Activated naive CD8-positive, alpha-beta T cell (primary cell): ENCODE measurements around the gene AFDN.

Experiments
- H3K27ac Mint-ChIP-seq: one replicate; pipeline ENCODE4 v1.8.0; 2021; ENCODE audit warnings: mixed read lengths
- H3K27me3 Mint-ChIP-seq: one replicate; pipeline ENCODE4 v1.8.0; 2021; ENCODE audit warnings: mixed read lengths
- H3K36me3 Mint-ChIP-seq: one replicate; pipeline ENCODE4 v1.8.0; 2021; ENCODE audit warnings: mixed read lengths
- H3K4me1 Mint-ChIP-seq: one replicate; pipeline ENCODE4 v1.8.0; 2021; ENCODE audit warnings: low read depth, mixed read lengths
- H3K4me3 Mint-ChIP-seq: one replicate; pipeline ENCODE4 v1.8.0; 2021; ENCODE audit warnings: mild to moderate bottlenecking, mixed read lengths
- H3K9me3 Mint-ChIP-seq: one replicate; pipeline ENCODE4 v1.8.0; 2021; ENCODE audit warnings: low read depth, mixed read lengths

Gene AFDN

DNA sequence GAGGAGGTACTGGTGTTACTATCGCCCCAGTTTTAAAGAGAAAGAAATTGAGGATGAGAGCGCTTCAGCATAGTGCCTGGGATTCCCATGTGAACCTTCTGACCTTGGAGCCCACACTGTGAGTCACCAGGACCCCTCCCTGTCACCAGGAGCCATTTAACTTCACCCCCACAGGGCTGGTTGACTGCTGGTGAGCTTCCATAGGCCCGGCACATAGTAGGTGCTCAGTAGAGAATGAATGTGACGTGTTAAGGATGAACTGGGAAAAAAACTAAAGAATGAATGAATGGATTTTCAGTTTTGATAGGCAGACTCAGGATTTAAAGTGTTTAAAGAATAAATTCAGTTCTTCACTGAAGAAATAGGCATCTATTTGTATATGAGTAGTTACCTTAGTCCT, 117.4 kb downstream of the AFDN start:
- Mint-ChIP-seq H3K36me3 (no peaks in the 10 kb centered on the region), H3K27ac (no peak overlapping the region), H3K9me3 (no peaks in the 10 kb centered on the region), H3K4me1 (no peaks in the 10 kb centered on the region), H3K4me3 (no peak overlapping the region), H3K27me3 (peaks cover 2% of the 10 kb centered on the region)

DNA sequence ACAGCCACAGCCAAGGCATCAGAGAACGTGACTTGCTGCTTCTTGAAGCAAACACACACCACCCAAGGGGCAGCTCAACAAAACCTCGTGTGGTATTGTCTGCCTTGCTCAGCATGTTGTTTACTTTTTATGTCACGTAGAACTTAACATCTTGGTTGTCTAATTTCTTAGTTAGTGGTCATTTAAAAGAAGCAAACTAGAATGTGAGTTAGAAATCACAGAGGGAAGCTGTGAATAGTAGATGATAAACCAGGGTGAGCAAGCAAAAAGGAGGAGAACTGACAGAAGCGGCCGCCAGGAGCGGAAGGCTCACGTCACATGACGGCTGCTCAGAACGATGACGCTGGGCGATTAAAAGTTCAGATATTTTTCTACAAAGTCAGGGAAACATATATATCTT, 119.3 kb downstream of the AFDN start:
- H3K9me3 Mint-ChIP-seq = no peaks in the 10 kb centered on the region
- H3K4me3 Mint-ChIP-seq = no peak overlapping the region
- H3K27me3 Mint-ChIP-seq = no peaks in the 10 kb centered on the region
- H3K4me1 Mint-ChIP-seq = no peaks in the 10 kb centered on the region
- peaks cover 4% of the 10 kb centered on the region for H3K36me3 Mint-ChIP-seq
- H3K27ac Mint-ChIP-seq = no peak overlapping the region

DNA sequence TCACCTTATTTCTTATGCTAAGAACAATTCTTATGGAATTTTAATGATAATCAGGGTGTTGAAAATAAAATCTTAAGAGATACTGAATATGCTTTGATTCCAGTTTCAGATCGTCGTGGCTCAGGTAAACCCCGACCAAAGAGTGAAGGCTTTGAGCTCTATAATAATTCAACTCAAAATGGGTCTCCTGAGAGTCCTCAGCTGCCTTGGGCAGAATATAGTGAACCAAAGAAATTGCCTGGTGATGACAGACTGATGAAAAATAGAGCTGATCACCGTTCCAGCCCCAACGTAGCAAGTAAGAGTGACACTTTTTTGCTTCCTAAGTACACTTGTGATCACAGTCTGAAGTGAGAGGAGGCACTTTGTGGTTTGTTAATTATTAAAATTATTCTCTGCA, 119.9 kb downstream of the AFDN start:
- H3K9me3 Mint-ChIP-seq = no peaks in the 10 kb centered on the region
- no peak overlapping the region for H3K4me3 Mint-ChIP-seq
- H3K36me3 Mint-ChIP-seq = peaks cover 4% of the 10 kb centered on the region
- H3K4me1 Mint-ChIP-seq = no peaks in the 10 kb centered on the region
- no peaks in the 10 kb centered on the region for H3K27me3 Mint-ChIP-seq
- no peak overlapping the region for H3K27ac Mint-ChIP-seq

DNA sequence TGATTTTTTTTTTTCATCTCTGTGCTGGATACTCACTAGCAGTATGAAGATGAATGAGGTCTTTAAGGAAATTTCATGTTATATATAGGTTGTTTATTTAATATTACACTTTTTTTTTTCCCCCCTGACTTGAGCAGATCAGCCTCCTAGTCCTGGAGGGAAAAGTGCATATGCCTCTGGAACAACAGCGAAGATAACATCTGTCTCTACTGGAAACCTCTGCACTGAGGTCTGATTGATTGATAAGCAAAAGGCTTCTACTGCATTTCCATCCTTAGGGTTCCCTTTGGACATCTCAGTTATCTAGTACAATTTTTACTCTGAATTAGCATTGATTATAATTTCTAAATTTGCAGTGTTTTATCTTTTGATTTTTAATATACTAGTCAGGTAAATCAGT, 121.0 kb downstream of the AFDN start:
- Mint-ChIP-seq H3K27ac (no peak overlapping the region), H3K4me1 (no peaks in the 10 kb centered on the region), H3K36me3 (peaks cover 4% of the 10 kb centered on the region)

DNA sequence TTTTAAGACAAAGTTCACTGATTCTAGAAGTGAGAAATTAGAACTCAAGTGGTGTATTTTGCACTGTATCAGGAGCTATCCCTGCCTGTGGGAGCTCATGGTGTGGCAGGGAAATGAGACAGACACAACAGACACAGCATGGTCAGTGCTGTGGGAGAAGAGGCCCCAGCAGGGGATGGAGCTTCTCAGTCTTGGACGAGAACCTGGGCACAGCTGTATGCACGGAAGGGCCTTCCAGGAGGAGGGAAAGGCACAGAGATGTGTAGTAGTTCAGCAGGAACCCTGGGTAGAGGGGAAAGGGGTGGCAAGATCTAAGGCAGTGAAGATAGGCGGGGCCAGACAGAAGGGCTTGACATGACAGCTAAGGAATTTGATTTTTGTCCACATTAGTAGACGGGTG, 122.0 kb downstream of the AFDN start:
- Mint-ChIP-seq H3K27ac (no peak overlapping the region), H3K4me1 (no peaks in the 10 kb centered on the region), H3K9me3 (no peaks in the 10 kb centered on the region), H3K4me3 (no peak overlapping the region), H3K36me3 (peaks cover 4% of the 10 kb centered on the region), H3K27me3 (no peaks in the 10 kb centered on the region)

More for the DNA sequence above, 121.0 kb downstream of the AFDN start:
- no peaks in the 10 kb centered on the region for H3K27me3 Mint-ChIP-seq
- H3K9me3 Mint-ChIP-seq = no peaks in the 10 kb centered on the region
- H3K4me3 Mint-ChIP-seq = no peak overlapping the region

DNA sequence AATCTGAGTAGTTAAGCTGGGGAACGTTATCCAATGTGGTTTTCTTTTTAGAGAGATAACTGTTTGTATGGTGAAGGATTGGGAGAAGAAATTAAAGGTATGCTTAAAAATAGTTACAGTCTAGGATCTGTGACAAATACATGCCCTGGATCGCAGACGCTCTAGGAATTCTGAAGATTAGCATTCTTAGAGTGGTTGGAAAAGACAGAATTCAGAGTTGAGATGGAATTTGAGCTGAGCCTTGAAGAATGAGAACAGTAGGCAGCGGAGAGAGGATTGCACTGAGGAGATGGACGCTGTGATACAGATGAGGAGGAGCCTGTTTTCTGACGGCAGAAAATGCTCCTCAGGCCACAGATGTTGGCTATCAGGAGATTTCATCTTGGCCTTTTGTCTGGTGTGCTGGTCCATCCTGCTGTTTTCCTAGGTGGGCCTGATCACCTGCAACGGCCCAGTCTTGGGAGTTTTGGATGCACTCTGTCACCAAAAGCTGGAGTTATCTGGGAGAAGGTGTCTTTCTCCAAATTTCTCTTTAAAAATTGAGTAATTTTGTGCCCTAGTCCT, 122.5 kb downstream of the AFDN start:
- Mint-ChIP-seq H3K4me1 (no peaks in the 10 kb centered on the region), H3K27ac (no peak overlapping the region), H3K9me3 (no peaks in the 10 kb centered on the region), H3K27me3 (no peaks in the 10 kb centered on the region), H3K36me3 (peaks cover 4% of the 10 kb centered on the region), H3K4me3 (no peak overlapping the region)

DNA sequence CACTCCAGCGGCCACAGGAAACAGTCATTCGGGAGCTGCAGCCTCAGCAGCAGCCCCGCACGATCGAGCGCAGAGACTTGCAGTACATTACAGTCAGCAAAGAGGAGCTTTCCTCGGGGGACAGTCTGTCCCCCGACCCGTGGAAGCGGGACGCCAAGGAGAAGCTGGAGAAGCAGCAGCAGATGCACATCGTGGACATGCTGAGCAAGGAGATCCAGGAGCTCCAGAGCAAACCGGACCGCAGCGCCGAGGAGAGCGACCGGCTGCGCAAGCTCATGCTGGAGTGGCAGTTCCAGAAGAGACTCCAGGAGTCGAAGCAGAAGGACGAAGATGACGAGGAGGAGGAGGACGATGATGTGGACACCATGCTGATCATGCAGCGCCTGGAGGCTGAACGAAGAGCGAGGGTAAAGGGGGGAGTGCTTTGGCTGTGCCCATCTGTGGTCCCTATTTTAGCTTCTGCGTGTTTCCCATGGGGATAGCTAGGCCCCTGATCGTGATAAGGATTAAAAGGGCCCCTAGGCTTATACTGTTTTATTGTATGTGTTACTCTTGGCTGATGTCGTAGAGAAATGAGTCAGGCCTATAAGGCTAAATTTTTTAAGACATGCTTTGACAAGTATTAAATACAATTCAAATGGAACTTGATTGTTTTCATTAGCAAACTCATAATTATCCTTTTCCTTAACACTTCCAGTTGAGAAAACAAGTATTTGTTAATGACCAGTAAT, 125.2 kb downstream of the AFDN start:
- peaks cover 4% of the 10 kb centered on the region for H3K36me3 Mint-ChIP-seq
- H3K4me3 Mint-ChIP-seq = no peak overlapping the region
- no peaks in the 10 kb centered on the region for H3K4me1 Mint-ChIP-seq
- H3K27ac Mint-ChIP-seq = no peak overlapping the region
- H3K9me3 Mint-ChIP-seq = no peaks in the 10 kb centered on the region
- no peaks in the 10 kb centered on the region for H3K27me3 Mint-ChIP-seq

DNA sequence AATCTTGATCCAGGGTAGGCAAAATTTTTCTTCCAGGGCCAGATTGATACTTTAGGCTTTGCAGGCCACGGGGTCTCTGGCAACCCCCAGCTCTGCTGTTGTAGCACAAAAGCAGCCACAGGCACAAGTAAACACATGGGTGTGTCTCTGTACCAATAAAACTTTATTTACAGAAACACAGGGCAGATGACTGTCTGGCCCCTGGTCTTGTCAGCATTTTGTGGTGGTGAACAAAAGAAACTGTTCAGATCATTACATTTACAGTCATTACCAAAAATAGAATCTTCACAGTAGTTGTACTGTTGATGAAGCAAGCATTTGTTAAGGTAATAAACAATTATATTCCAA, 125.8 kb downstream of the AFDN start:
- no peak overlapping the region for H3K27ac Mint-ChIP-seq
- H3K4me3 Mint-ChIP-seq = no peak overlapping the region
- peaks cover 4% of the 10 kb centered on the region for H3K36me3 Mint-ChIP-seq
- no peaks in the 10 kb centered on the region for H3K27me3 Mint-ChIP-seq
- no peaks in the 10 kb centered on the region for H3K9me3 Mint-ChIP-seq
- no peaks in the 10 kb centered on the region for H3K4me1 Mint-ChIP-seq

DNA sequence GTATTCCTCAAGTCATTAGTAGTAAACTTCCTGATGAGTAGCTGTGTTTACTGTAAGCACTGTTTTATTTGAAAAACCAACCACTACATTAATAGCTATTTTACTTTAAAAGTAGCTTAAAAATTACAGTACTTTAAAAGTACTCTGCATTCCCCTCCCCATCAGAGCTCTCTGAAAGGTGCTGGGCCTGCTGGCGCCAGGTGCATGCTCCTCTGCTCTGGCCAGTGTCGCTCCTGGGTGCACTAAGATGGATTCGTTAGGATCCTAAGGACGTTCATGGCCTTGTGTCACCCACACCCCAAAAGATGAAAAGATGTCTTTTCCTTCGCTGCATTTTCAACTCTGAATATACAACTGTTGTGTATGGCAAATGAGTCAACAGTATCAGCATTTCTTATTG, 126.8 kb downstream of the AFDN start:
- Mint-ChIP-seq H3K9me3 (no peaks in the 10 kb centered on the region), H3K27ac (no peak overlapping the region), H3K4me3 (no peak overlapping the region), H3K27me3 (no peaks in the 10 kb centered on the region), H3K36me3 (peaks cover 4% of the 10 kb centered on the region), H3K4me1 (no peaks in the 10 kb centered on the region)

DNA sequence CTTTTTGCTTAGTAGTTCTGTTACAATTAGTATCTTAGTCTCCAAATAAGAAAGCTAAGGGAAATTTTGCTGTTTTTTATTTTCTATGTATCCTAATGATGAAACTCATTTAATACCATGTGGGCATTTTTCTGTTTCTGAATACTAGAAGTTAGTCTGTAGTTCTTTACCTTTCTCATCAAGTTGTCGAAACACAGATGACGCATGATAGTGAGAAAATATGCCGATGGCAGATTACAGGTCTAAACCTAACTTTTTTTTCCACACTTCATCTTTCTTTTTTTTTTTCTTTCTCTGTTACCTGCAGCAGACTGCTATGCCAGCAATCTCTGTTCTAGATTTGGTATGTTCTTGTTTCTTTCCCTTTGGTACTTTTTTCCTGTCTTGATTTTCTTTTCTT, 127.4 kb downstream of the AFDN start:
- no peak overlapping the region for H3K27ac Mint-ChIP-seq
- H3K9me3 Mint-ChIP-seq = no peaks in the 10 kb centered on the region
- H3K4me3 Mint-ChIP-seq = no peak overlapping the region
- no peaks in the 10 kb centered on the region for H3K4me1 Mint-ChIP-seq
- H3K36me3 Mint-ChIP-seq = peaks cover 4% of the 10 kb centered on the region
- H3K27me3 Mint-ChIP-seq = no peaks in the 10 kb centered on the region

DNA sequence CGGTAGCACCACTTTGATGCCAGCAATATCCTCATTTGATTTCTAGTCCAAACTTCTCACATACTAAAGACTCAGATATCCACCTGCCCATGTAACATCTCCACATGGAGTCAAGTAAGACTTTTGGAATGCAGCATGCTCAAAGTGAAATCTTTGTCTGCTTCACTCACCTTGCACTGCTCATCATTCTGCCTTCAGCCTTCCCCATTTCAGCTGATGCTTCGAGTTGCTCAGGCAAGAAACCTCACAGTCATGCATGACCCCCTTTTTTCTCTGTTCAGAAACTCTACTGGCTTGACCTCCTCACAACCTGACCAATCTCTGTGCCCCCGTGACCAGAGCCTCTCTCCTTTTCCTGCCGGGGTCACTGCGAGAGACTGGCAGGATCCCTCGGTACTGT, 129.8 kb downstream of the AFDN start:
- H3K9me3 Mint-ChIP-seq = no peaks in the 10 kb centered on the region
- H3K4me1 Mint-ChIP-seq = no peaks in the 10 kb centered on the region
- H3K36me3 Mint-ChIP-seq = peaks cover under 1% of the 10 kb centered on the region
- no peak overlapping the region for H3K4me3 Mint-ChIP-seq
- no peaks in the 10 kb centered on the region for H3K27me3 Mint-ChIP-seq
- H3K27ac Mint-ChIP-seq = no peak overlapping the region

DNA sequence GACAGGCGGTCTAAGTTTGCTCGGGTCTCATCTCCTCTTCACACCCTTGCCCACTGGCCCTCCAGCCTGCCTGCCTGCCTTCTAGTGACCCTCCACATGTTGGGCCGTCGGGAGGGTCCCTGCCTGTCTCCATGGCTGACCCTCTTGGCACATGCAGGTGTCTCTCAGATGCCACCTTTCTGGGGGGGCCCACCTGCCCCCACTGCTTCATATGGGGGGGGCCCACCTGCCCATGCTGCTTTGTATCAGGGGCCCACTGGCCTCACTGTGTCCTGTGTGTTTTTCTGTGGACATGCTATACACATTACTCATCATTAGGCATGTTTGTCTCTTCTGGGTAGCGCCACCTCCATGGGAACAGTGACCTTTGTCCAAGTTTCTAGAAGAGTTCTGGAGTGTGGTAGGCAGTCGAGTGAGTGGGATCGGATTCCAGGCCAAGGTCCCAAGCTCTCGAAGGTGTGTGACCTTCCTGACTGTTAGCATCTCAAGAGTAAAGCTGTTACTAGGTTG, 130.3 kb downstream of the AFDN start:
- Mint-ChIP-seq H3K27ac (no peak overlapping the region), H3K4me3 (no peak overlapping the region), H3K36me3 (peaks cover 2% of the 10 kb centered on the region), H3K4me1 (no peaks in the 10 kb centered on the region), H3K27me3 (no peaks in the 10 kb centered on the region), H3K9me3 (no peaks in the 10 kb centered on the region)

DNA sequence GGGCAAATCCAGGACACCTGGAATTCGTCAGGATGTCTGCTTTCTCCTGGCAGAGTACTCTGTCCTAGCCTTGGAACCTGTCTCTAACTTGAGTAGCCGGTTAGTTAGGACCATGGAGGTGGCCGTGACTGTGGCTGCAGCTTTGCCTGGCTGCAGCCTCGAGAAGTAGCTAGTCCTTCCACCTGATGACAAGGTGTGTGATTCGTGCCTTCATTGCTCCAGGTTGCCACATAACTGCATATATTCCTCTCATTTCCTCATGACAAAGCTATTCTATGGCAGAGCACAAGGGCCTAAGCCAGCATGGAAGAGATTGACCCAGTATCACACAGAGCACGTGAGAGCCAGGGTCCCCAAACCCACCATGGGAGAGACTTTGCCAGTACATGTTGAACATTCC, 130.9 kb downstream of the AFDN start:
- Mint-ChIP-seq H3K9me3 (no peaks in the 10 kb centered on the region), H3K4me1 (no peaks in the 10 kb centered on the region), H3K4me3 (no peak overlapping the region), H3K27ac (no peak overlapping the region), H3K36me3 (peaks cover 2% of the 10 kb centered on the region), H3K27me3 (no peaks in the 10 kb centered on the region)

DNA sequence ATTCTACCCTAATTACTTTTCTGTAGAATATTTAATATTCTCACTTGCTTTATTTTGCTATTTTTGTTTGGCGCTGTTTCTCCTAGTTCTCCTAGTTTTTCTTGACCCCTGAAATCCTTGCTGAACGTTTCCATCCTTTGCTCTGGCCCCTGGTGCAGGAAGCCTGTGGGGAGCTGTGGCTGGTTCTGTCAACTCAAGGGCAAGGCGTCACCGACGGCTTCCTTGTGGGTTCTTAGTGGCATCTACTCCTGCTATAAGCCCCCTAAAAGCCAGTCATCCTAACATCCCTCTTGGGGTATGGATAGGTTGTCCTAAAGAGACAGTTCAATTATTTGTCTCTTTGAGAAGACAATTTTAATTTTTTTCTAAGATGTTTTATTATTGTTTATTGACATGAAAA, 133.9 kb downstream of the AFDN start:
- Mint-ChIP-seq H3K4me1 (no peaks in the 10 kb centered on the region), H3K9me3 (no peaks in the 10 kb centered on the region), H3K27me3 (no peaks in the 10 kb centered on the region), H3K36me3 (peaks cover 2% of the 10 kb centered on the region), H3K4me3 (no peak overlapping the region), H3K27ac (no peak overlapping the region)

DNA sequence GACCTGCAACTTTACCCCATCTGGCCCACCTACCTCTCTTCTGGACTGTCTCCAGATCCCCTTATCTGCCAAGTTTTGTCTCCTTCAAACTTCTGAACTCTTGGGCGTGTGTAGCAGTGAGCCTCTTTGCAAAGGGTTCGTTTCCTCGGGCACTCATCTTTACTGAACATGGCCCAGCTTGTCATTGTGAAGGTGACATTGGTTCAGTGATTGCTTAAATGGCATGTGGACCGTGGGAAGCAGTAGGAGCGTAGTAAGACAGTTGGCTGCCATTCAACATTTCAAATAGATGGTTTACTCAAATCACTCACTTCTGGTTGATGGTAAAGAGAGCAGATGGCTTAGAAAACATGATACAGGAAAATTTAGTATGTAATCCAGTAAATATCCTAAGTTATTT, 136.0 kb downstream of the AFDN start:
- H3K9me3 Mint-ChIP-seq = no peaks in the 10 kb centered on the region
- H3K4me1 Mint-ChIP-seq = no peaks in the 10 kb centered on the region
- peaks cover 6% of the 10 kb centered on the region for H3K36me3 Mint-ChIP-seq
- H3K27ac Mint-ChIP-seq = no peak overlapping the region
- H3K4me3 Mint-ChIP-seq = no peak overlapping the region
- H3K27me3 Mint-ChIP-seq = no peaks in the 10 kb centered on the region

DNA sequence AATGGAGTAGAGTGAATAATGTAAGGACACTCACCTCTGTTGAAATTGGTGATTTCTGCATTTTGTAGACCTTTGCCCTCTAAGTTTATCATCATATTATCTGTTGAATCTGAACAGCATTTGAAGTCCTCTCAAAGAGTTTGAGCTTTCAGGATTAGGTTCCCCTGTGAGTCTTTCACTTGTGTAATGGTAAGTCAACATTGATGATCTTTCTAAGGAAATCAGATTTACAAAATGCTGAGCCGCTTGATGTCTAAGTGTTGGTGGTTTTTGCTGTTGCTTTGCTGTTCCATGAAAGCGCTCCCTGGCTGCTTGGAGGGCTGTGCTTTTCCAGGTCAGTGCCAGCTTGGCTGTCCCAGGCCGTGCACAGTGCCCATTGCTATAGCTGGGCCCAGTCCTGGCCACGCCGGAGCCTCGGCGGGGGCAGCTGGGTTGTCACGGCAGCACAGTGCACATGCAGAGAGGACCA, 136.9 kb downstream of the AFDN start:
- Mint-ChIP-seq H3K4me1 (no peaks in the 10 kb centered on the region), H3K9me3 (no peaks in the 10 kb centered on the region), H3K36me3 (peaks cover 6% of the 10 kb centered on the region), H3K27ac (no peak overlapping the region), H3K27me3 (no peaks in the 10 kb centered on the region), H3K4me3 (no peak overlapping the region)
